ENCODE data around the gene NFASC.
A peak's percentile ranks its signal among the peaks of the same experiment; 100 is the strongest.

NFASC gene

DNA sequence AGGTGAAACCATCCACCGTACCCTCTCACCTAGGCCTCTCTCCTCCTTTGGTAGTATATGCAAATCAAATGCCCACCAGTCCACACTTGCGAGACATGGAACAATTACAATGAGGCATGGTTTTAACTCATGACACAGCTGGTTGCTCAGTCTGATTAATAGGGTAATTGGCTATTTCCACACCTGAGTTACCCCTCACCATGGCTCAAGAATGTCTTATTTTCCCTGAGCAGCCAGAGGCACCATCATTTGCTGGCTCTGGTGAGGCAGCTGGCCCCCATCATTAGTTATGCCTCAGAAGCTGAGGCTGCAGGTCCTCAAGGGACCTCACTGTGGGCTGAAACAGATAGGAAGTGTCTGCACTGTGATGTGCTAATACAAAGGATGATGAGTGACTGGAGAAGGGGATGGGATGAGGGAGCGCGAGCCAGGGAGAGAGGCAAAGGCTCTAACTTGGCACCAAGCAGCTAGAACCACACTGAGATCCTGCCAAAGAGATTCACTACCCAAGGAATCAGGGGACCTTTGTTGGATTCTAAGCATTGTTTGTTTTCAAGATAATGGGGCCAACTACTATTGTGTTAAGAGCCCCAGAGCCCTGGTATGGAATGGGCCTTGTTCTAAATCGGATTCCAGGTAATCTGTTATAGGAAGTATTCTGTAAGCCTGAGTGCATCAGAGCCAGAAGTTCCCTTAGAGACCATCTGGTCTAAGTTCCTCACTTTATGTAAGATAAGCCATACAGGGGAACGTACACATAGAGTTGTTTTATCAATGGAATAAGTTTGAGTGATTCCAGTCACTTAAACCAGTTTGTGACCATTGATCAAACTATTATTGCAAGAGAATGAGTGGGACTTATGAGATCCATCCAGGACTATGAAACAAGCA is 92.3 kb downstream of the NFASC start:
- DNase-seq, result no peak

DNA sequence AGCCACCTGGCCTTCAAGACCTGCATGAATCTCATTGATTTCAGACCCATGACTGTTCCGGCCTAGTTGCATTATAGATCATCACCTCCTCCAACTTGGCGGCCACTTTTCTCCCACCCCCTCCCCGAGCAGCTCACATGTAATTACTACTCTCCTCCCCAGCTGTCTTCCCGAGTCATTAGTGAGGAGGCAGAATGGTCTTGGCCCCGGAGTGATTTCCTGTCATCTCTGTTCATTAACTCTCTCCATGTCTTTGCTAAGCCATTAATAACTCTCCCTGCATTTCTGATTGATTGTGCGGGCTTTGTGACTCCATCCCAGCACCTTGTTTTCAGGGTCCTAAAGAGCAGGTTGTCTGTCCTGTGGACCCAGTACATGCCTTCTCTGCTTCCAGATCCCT is 96.8 kb downstream of the NFASC start:
- DNase-seq, result no peak

DNA sequence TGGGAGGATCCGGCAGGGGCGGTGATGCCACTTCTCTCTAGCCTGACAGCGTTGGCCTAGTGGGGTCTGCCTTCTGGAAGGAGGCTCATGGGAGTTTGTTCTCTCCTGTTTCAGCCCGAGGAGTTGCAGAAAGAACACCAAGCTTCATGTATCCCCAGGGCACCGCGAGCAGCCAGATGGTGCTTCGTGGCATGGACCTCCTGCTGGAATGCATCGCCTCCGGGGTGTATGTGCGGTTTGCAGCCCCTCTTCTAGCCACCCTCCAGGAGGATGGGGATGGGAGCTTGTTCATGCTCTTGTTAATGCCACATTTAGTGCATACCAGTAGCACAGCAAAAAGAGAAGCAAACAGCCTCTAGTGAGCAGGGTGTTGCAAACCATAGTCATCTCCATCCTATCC is 97.5 kb downstream of the NFASC start:
- no peak for DNase-seq

DNA sequence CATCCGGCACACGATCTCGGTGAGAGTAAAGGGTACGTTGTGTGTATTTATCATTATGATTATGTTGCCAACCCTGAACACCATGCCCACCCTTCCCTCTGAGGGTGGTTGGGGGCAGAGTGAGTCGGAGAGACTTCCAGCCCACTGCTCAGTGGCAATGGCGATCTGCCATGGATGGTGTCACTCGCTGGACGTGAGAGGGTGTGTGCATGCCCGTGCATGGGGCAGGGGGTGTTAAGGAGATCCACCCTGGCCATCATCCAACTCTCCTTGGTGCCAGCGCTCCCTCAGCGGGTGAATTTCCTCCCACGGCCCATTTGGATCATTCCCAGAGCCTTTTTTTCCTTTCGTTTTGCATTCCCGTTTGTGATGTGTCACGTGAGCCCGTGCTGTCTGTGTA is 98.3 kb downstream of the NFASC start:
- DNase-seq, result no peak

DNA sequence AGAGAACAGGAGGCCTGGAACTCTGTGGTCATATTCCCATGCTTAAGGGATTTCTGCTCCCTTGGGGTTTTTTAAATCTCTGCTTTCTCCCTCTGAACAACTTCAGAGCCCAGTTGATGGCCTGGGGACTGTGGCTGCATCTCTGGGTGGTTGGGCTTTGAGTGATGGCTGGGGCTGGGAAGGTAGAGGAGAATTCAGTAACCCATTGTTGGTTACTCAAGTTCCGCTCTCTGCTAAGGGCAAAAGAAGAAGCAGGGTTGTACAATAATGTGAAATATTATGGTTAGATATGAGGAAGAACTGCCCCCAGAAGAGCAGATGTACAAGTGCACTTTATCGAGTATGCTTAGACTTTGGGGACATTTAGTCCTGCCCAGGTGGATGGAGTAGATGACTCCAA is 100.3 kb downstream of the NFASC start:
- DNase-seq, result no peak

DNA sequence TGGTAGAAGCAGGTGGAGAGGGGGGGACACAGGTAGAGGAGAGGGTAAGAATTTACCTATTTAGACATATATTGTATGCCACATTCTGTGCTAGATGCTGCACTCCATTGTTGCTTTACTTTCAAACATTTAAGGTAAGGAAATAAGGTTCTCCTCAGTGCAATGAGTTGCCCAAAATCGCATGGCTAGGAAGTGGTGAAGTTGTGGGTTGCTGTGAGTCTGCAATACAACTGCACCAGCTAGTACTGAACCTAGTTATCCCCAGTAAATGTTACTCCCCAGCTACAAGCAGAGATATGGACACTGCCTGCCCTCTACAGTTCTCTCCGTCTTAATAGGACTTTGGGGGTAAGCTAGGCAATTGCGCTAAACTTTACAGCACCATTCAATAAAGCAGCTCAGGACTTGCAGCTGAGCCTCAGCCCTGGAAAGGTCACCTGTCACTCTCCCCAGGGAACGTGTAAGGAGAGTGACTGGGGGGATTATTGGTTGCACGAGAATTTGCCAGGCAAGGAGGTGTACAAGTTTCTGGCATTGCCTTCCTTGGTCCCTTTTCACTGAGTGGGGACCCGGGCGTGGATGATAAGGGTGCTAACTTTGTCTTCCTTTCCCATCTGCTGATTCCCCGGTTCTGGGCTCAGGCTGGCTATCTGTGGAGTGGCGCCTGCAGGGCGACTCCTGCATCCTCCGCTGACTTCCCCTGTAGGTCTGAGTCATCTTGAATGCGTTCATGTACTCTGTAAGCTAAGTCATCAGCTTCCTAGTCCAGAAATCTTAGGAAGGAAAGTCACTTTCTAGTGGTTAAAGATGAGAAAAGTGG is 101.1 kb downstream of the NFASC start:
- no peak for DNase-seq

DNA sequence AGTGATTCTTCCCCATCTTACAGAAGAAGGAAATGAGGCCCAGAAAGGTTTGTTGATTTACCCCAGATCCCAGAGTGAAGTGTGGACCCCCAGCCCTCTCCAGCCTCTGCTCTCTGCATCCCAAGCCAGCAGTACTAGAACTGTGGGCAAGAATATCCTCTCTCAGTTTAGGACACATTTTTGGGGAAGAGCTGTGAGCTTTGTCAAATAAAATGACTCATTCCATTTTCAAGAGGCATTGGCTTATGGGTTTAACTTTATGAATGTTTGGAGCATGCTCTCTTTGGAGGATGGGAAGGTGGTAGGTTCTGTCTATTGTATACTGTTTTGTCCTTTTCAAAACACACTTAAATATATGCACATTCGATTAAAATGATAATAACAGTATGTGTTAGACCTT is 101.8 kb downstream of the NFASC start:
- DNase-seq, result no peak

DNA sequence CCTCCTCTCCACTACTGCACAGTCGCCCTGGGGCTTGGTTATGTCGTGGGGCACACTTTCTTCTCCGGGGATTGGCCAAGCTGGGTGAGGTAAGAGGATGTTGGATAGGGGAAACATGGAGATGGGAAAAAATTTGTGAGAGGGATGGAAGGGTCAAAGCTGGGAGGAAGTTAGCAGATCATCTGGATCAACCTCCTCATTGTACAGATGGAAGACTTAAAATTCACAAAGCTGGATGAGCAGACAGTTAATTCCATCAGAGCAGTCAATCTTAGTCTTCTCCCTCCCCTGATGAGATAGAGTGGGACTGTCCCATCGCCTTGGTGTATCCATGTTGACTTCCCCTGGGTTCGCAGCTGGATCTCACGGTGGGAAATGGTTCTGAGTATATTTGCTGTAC is 102.8 kb downstream of the NFASC start:
- DNase-seq, result no peak

DNA sequence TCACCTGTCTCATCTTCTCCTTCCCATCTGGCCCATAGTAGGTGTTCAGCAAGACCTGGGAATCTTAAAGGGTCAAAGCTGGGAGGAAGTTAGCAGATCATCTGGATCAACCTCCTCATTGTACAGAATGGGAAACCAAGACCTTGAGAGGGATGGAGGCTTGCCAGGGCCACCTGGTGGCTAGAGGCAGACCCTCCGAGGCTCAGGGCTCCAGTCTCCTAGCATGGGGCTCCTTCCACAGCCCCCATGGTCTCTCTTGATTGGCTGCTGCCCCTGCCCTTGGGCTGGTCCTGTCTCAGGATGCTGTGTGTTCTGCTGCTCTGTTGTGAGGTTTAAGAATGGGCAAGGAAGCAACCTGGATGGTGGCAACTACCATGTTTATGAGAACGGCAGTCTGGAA is 103.7 kb downstream of the NFASC start:
- no peak for DNase-seq

DNA sequence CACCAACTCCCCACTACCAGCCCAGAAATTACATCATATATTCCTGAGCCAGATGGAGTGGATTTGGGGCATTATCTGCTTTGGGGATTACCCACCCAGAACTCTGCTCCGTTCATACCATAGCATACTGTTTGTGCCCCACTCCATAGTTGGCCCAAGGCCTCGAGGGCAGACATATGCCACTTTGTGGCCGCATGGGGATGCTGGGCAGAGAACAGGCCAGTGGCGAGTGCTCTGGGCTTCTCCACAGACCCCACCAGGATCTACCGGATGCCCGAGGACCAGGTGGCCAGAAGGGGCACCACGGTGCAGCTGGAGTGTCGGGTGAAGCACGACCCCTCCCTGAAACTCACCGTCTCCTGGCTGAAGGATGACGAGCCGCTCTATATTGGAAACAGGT is 104.4 kb downstream of the NFASC start:
- no peak for DNase-seq

DNA sequence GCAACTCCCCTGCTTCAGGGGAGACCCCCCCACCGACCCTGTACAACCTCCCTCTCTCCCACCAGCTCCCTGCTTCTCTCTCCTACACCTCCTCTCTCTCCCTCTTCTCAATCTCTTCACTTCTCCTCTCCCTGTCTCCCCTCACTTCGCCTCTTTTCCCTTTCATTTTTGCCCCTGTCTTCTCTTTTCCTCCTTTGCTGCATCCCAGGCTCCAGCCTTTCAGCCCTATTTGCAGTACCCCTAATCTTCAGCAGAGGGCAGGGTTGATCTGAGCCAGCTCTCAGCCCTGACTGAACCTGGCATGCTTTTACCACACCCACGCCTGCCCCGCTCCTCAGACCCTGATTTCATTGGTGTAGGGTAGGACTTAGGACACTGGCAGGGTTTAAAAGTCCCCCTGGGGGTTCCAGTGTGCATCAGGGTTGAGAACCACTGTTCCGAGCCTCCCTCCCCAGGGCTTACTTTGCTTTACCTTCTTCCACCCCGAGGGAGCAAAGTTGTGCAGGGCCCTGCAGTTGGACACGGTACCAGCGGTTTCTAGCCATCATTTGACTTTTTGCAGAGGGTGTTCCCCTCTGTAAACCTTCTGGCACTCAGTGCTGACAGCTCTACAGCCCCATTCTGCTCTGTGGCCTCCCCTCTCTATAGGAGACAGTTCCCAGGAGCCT is 105.0 kb downstream of the NFASC start:
- peak in 5 of 6 experiments; percentile 9 to 52 (median 21) for DNase-seq

DNA sequence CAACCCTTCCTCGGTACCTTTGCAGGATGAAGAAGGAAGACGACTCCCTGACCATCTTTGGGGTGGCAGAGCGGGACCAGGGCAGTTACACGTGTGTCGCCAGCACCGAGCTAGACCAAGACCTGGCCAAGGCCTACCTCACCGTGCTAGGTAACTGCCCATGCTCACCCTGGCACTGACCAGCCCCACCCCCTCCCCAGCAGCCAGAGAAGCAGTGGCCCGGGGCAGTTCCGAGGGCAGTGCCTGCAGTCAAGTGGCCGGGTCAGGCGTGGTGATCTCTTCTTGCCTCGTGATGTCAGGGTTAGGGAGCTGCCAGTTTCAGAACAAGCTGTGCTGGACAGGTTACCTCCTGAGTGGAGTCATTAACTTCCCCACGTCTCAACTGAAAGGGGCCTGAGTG is 106.0 kb downstream of the NFASC start:
- no peak for DNase-seq

DNA sequence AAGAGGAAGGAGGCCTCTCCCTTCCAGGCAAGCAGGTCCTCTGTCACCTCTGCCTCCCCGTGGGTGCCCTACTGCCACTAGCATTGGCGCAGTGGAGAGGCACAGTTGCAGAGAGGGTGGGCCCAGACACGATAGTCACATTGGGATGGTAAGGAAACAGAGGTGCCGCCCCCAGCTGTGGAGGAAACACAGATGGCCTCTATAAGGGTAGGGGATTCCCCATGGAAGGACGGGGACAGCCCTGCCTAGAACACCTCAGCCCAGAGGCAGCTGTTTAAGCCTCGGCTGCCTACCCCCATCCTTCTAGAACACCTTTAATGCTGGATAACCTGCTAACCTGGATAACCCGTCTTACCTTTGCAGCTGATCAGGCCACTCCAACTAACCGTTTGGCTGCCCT is 106.7 kb downstream of the NFASC start:
- DNase-seq, result no peak

DNA sequence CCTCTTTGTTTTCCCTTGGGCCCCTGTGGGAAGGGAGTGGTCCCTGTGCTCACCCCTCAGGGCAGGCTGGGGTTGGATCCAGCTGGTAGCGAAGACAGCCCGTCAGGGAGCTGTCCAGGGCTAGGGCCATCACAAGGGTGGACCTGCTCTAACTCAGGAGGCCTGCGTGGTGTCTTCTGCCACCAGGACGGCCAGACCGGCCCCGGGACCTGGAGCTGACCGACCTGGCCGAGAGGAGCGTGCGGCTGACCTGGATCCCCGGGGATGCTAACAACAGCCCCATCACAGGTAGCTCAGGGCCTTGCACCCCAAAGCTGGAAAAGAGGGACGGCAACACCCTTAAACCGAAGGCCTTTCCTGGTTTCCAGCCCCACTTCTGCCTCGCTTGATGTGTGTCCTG is 108.1 kb downstream of the NFASC start:
- DNase-seq, result no peak

DNA sequence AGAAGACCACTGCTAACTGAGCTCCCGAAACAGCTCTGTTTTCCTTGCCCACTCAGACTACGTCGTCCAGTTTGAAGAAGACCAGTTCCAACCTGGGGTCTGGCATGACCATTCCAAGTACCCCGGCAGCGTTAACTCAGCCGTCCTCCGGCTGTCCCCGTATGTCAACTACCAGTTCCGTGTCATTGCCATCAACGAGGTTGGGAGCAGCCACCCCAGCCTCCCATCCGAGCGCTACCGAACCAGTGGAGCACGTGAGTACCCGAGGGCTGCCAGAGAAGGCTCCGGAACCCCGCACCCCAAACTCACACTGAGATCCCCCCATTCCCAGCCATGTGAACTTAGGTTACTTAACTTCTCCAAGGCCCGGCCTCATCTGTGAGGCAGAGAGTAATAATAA is 108.6 kb downstream of the NFASC start:
- DNase-seq, result no peak

DNA sequence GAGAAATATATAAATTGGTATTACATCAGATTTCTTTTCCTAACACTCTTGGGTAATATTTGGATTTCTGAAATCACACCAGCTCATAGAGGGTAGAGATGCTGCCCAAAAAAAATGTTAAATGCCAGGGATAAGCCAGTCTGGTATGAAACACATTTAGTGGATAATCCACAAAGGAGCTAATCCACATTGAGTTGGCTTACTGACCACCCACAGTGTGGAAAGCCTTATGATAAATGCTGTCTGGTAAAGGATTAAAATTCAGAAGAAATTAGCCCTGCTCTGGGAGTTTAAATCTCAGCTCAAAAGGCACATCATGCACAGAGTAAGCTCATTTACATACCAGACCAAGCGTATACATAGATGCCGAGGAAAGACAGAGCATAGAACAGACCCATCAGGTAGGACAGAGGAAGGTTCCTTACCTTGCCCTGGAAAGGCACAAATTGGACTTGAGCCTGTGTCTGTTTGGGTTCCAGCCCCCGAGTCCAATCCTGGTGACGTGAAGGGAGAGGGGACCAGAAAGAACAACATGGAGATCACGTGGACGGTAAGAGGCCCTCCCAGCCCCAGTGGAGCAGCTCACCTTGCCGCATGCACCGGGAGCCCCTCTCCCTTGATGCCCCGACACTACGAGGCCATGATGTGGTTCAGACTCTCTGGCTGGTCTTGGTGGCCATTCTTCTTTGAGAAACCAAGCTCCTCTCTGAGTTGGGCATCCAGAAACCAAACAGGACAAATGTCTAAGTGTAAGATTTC is 109.4 kb downstream of the NFASC start:
- no peak for DNase-seq

DNA sequence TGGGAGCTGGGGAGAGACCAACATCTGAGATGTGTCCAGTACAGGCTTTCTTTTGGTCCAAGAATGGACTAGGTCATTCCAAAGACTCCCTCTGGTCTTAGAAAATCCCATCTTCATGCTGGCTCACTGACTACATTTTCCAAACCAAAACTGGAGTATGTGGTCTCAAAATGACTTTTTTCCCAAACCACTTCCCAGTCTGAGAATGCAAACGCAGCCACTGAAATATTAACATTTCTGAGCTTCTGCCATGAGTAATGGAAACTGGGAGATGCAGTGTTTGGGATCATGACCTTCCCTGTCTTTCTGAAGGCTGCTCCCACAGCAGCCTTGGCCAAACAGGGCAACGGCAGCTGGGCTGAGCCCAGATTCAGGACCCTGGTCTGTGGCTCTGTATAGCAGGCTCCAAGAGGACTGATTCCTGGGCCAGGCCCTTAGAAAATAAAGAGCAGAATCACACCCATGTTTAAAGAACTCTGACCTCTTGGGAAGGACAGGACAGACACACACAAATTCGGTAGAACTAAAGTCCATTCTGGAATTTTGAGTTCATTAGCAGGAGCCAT is 110.3 kb downstream of the NFASC start:
- DNase-seq, result no peak

DNA sequence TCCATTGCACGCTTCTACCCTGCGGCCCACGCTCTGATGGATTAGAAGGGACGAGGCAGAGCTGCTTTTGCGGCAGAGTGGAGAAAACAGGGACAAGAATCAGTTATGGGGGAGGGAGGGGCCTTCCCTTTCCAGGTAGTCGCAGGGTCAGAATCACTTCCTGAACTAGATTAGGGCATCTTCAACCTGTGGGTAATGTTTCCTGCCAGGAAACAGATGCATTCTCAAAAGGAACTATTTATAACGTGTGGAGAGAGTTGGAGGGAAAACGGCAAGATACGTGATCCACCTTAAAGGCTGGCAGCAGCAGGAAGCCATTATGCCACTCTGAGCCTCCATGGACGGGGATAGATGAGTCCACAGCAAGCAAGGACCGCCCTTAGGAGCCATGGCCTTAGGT is 112.5 kb downstream of the NFASC start:
- no peak for DNase-seq

DNA sequence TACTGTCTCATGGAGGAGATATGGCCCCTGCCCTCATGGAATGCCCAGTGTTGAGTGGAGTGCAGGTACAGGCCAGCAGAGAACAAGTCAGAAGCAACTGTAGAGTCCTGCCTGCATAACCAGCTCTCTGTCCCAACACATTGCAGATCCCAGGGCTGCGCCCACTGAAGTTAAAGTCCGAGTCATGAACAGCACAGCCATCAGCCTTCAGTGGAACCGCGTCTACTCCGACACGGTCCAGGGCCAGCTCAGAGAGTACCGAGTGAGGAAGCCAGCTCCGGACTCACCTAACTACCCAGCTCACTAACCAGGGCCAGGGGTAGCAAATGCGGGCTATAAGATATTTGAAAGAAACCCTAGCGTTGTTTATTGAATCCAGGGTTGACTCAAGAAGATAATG is 113.2 kb downstream of the NFASC start:
- no peak for DNase-seq

DNA sequence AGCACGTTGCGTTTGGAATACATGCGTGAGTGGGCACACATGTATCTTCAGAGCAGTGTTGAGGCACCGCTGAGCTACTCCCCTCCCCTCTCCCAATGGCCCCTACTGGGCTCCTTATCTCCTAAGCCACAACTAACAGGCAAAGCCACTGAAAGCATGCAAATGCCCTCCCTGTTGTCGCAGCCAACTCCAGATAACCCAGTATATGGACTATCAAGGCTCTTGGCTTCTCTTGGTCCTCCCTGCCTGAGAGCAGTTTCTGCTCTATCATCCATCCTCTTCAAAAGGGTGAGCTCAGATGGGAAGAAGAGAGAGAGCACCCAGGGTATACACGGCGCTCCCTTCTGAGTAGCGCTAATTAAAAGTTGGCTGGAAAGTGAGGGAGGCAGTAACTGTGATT is 113.8 kb downstream of the NFASC start:
- DNase-seq, result no peak

DNA sequence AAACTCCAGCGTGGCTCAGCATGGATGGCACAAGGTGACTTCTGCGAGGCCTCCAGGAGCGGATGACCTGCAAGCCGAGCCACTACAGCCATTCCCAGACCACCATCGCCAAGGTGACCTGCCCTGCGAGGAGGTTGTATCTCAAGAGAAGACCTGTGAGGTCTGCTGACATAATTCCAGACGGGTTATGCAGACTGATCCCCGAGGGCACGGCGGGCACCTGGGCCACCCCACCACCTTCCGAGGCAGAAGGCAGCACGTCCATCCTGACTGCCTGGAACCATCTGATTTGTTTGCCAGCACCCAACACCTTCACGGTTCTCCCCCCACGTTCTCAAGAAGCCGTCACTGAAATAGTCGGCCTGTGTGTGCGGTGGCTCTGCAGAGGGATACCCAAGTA is 115.5 kb downstream of the NFASC start:
- no peak for DNase-seq

DNA sequence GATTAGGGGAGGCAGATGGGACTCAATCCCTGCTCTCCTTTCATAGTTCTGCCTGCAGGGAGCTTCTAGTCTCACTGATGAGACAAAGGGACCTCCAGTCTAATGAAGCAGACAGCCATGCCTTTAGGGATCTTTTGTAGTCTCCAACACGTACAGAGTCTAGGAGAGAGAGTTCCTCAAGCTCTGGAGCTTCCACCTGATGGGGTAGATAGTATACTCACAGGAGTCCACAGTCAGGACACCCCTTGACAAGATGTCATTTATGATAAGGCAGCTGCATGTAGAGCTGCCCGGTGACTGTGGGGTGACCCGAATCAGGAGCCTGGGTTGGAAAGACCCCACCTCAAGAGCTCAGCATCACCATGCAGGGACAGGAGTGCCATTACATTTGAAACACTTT is 117.0 kb downstream of the NFASC start:
- no peak for DNase-seq

DNA sequence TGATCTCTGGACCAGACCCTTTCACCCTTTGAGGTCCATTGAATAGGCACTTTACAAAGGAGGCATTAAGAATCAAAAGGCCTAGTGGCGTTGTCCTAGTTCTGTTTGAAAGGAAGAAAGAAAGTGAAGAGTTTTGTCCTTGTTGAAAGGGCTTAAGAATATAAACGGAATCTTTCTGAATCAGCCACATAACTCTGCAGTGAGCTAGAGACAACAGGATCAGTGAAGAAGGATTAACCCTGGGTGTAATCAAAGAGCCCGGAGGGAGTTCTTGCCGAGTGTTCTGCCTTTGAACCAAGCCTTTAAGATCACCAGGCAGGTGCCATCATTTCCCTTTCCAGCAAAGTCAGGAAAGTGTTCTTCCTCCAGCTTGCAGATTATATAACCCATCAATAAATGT is 117.5 kb downstream of the NFASC start:
- no peak for DNase-seq

Data from stimulated activated naive CD4-positive, alpha-beta T cell (primary cell).